Effector memory CD8-positive, alpha-beta T cell (primary cell): Measurements from ENCODE around the gene IL15.
"Not testable (repeated sequence)": the region's sequence is repeated elsewhere in the genome, so short reads cannot be mapped to it uniquely, and the experiment has no call there.

Experiments used
- ATAC-seq: fragments of 150-1000 bp; cut with Tn5 transposase; replicated peaks from 2 replicates; pipeline ENCODE4 v1.10.0; 2021; ENCODE audit warnings: mild to moderate bottlenecking, moderate library complexity
- DNase-seq, 3 experiments: peaks; one replicate each; pipeline ENCODE4 v3.0.0; 2021
- H3K27ac Mint-ChIP-seq, 2 donors: one replicate each; pipeline ENCODE4 v1.8.0; 2022; ENCODE audit warnings: mild to moderate bottlenecking in 2 of 2, mixed read lengths in 2 of 2, moderate library complexity in 2 of 2
- H3K27me3 Mint-ChIP-seq, 2 donors: one replicate each; pipeline ENCODE4 v1.8.0; 2022; ENCODE audit warnings: mixed read lengths in 2 of 2
- H3K36me3 Mint-ChIP-seq: one replicate; pipeline ENCODE4 v1.8.0; 2022; ENCODE audit warnings: mild to moderate bottlenecking, moderate library complexity, mixed read lengths; ENCODE audit not compliant: insufficient read depth
- H3K4me1 Mint-ChIP-seq, 2 donors: one replicate each; pipeline ENCODE4 v1.8.0; 2022; ENCODE audit warnings: low read depth in 2 of 2, mixed read lengths in 2 of 2
- H3K4me3 Mint-ChIP-seq, 2 donors: one replicate each; pipeline ENCODE4 v1.8.0; 2022; ENCODE audit warnings: mild to moderate bottlenecking in 2 of 2, mixed read lengths in 2 of 2, moderate library complexity in 2 of 2
- H3K9me3 Mint-ChIP-seq, 2 donors: one replicate each; pipeline ENCODE4 v1.8.0; 2022; ENCODE audit warnings: mixed read lengths in 2 of 2

Gene IL15

GRCh38 chr4:141724646-141725045 is 88.3 kb downstream of the IL15 start:
- no peaks in the 10 kb centered on the region for H3K27me3 Mint-ChIP-seq
- no peaks in the 10 kb centered on the region for H3K9me3 Mint-ChIP-seq
- H3K4me3 Mint-ChIP-seq, result no peak overlapping the region
- H3K4me1 Mint-ChIP-seq, result peaks cover 0 to under 1% of the 10 kb centered on the region in 2 donors
- ATAC-seq, result no peak
- DNase-seq, result no peak
- H3K27ac Mint-ChIP-seq, result peak overlapping the region in 1 of 2 donors; percentile 3
- H3K36me3 Mint-ChIP-seq, result peaks cover 26% of the 10 kb centered on the region

- H3K27me3 Mint-ChIP-seq, result no peaks in the 10 kb centered on the region
- H3K4me1 Mint-ChIP-seq, result no peaks in the 10 kb centered on the region
- H3K27ac Mint-ChIP-seq, result no peak overlapping the region
- no peak for DNase-seq
- H3K9me3 Mint-ChIP-seq, result no peaks in the 10 kb centered on the region
- no peak overlapping the region for H3K4me3 Mint-ChIP-seq
- ATAC-seq, result no peak
- H3K36me3 Mint-ChIP-seq, result peaks cover 14% of the 10 kb centered on the region
These were observed 91.0 kb downstream of the IL15 start for GRCh38 chr4:141727420-141727819.

- Mint-ChIP-seq H3K36me3 (peaks cover 11% of the 10 kb centered on the region), H3K4me1 (no peaks in the 10 kb centered on the region), H3K9me3 (no peaks in the 10 kb centered on the region), H3K27ac (no peak overlapping the region), H3K4me3 (no peak overlapping the region), H3K27me3 (no peaks in the 10 kb centered on the region)
- no peak for DNase-seq
- no peak for ATAC-seq
These were observed 94.4 kb downstream of the IL15 start for GRCh38 chr4:141730805-141731204.

DNA sequence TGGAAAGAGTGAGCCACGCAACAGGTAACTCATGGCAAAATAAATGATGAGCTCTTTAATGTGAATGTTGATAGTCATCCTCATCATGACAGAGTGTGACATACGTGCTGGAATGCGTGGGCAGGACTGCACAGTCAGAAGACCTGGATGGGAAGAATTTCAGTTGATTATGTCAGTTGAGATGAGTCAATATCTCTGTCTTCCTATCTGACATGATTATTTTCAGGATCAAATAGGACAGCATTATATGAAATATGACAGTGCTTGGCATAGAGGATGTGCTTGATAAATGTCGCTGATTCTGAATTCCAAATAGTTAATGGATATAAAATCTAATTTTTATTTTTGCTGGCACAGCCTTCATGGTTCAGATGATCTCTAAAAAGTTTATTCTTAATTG is 95.1 kb downstream of the IL15 start:
- Mint-ChIP-seq H3K27me3 (no peaks in the 10 kb centered on the region), H3K27ac (no peak overlapping the region), H3K4me3 (no peak overlapping the region), H3K9me3 (no peaks in the 10 kb centered on the region), H3K4me1 (no peaks in the 10 kb centered on the region), H3K36me3 (peaks cover 11% of the 10 kb centered on the region)
- DNase-seq (no peak), ATAC-seq (no peak)

DNA sequence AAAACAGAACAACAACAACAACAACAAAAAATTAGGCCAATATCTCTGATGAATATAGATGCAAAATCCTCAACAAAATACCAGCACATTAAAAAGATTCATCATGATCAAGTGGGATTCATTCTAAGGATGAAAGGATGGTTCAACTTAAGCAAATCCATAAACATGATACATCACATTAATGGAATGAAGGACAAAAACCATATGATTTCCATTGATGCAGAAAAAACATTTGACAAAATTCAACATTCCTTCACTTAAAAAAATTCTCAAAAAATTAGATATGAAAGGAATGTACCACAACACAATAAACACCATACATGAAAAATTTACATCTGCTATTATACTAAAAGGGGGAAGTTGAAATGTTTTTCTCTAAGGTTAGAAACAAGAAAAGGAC is 103.3 kb downstream of the IL15 start:
- Mint-ChIP-seq H3K9me3 (peaks cover 4 to 41% of the 10 kb centered on the region in 2 donors), H3K36me3 (no peaks in the 10 kb centered on the region), H3K27ac (no peak overlapping the region), H3K4me1 (no peaks in the 10 kb centered on the region), H3K4me3 (no peak overlapping the region), H3K27me3 (no peaks in the 10 kb centered on the region)
- no peak for ATAC-seq
- no peak for DNase-seq

DNA sequence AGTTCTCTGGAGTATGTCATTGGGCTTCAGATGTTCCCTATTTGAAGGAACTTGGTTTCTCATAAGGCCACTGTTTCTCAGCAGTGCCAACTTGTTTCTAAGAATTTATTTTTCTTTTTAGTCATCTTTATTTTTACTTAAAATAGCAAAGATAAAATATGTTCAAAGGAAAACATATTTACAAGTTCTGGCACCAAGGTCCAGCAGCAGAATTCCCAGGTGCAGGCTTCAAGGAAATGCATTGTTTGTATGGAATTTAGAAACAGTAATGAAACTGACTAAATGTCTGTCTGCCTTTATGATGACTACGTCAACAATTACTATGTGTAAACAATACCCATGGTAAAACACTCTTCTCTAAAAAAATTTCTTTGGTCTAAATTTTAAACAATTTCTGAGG is 109.6 kb downstream of the IL15 start:
- Mint-ChIP-seq H3K9me3 (peaks cover 4 to 11% of the 10 kb centered on the region in 2 donors), H3K4me1 (no peaks in the 10 kb centered on the region), H3K27ac (no peak overlapping the region), H3K36me3 (no peaks in the 10 kb centered on the region), H3K27me3 (peaks cover 9 to 17% of the 10 kb centered on the region in 2 donors), H3K4me3 (no peak overlapping the region)
- DNase-seq (no peak), ATAC-seq (no peak)

GRCh38 chr4:141751806-141752205 is 115.4 kb downstream of the IL15 start:
- not testable (repeated sequence) for DNase-seq, H3K27ac Mint-ChIP-seq, H3K36me3 Mint-ChIP-seq, H3K4me1 Mint-ChIP-seq, H3K4me3 Mint-ChIP-seq, ATAC-seq, H3K9me3 Mint-ChIP-seq
- peaks cover 9 to 11% of the 10 kb centered on the region in 2 donors for H3K27me3 Mint-ChIP-seq

- Mint-ChIP-seq H3K27ac (no peak overlapping the region), H3K27me3 (no peaks in the 10 kb centered on the region), H3K9me3 (no peaks in the 10 kb centered on the region), H3K36me3 (no peaks in the 10 kb centered on the region), H3K4me3 (no peak overlapping the region), H3K4me1 (no peaks in the 10 kb centered on the region)
- no peak for DNase-seq
- ATAC-seq, result no peak
These were observed 120.9 kb downstream of the IL15 start for GRCh38 chr4:141757287-141757686.

DNA sequence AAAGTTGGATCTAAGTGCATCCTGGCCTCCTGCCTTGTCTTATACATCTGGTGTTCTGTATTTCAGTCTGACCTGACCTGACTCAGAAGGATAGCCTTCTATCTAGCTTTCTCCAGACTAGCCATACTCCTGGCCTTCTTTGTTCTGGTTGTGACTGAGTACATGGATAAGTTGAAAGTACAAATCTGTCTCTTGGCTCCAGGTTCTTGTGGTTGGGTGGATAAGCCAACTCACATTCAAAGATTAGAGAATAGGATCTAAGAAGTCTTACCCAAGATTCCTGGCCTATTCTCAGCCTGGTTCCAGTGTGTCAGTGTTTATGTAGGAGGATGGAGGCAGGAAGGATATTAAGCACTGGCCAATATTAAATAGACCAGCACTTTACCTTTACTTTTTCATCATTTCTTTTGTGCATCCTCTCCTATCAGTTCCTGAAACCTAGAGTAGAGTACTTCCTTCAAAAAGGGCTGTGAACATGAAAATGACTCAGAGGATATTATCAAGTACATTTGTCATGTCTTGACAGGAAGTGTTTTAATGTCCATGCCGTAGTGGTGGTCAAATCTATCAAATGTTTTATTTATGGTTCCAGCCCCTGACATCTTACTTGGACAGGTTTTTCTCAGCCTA is 123.5 kb downstream of the IL15 start:
- no peak for ATAC-seq

DNA sequence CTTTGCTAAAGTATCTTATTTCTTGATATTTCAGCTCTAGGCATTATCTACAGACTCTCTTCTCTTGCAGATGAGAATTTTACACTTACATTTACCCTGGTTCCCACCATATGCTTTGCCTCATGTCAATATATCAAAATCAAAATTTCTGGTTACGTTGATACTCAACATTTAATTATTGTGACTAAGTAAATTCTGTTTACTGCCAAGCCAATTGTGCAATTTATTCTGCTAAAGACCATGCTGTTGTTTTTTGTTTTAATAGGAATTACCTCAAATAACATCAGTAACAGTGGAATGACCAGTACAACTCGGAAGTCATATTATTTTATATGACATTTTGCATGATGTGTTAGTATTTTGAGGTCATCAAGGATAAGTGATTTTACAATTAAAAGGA is 125.5 kb downstream of the IL15 start:
- H3K27ac Mint-ChIP-seq, result no peak overlapping the region
- H3K36me3 Mint-ChIP-seq, result peaks cover 3% of the 10 kb centered on the region
- no peak for DNase-seq
- no peaks in the 10 kb centered on the region for H3K27me3 Mint-ChIP-seq
- no peaks in the 10 kb centered on the region for H3K9me3 Mint-ChIP-seq
- no peaks in the 10 kb centered on the region for H3K4me1 Mint-ChIP-seq
- no peak overlapping the region for H3K4me3 Mint-ChIP-seq
- ATAC-seq, result no peak

More for the DNA sequence above, 123.5 kb downstream of the IL15 start:
- no peaks in the 10 kb centered on the region for H3K27me3 Mint-ChIP-seq
- H3K9me3 Mint-ChIP-seq, result no peaks in the 10 kb centered on the region
- no peak overlapping the region for H3K27ac Mint-ChIP-seq
- no peaks in the 10 kb centered on the region for H3K4me1 Mint-ChIP-seq
- DNase-seq, result no peak
- H3K4me3 Mint-ChIP-seq, result no peak overlapping the region
- peaks cover 3% of the 10 kb centered on the region for H3K36me3 Mint-ChIP-seq

- H3K27ac Mint-ChIP-seq, result no peak overlapping the region
- DNase-seq (no peak), ATAC-seq (no peak)
- H3K4me1 Mint-ChIP-seq, result no peaks in the 10 kb centered on the region
- no peaks in the 10 kb centered on the region for H3K27me3 Mint-ChIP-seq
- no peak overlapping the region for H3K4me3 Mint-ChIP-seq
- peaks cover 3% of the 10 kb centered on the region for H3K36me3 Mint-ChIP-seq
- no peaks in the 10 kb centered on the region for H3K9me3 Mint-ChIP-seq
These were observed 127.0 kb downstream of the IL15 start for GRCh38 chr4:141763374-141763773.

DNA sequence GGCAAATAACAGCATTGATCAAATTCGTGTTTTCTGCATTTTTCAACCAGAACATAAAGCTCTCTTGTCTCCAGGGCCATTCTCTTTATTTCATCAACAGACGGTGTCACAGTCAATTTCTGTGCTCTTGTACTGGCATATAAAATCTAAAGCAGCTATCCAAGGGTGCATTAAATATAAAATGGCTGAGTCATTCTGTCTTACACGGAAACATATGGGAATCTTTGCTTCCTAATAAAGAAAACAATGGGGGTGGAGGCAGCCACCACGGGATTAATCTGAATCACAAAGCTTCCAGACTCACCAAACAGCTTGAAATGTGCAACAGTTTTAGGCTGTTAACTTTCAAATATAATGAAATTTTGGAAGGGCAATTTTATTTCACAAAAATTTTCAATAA is 132.6 kb downstream of the IL15 start:
- Mint-ChIP-seq H3K4me3 (no peak overlapping the region), H3K4me1 (peaks cover 9 to 11% of the 10 kb centered on the region in 2 donors), H3K36me3 (peaks cover 3% of the 10 kb centered on the region), H3K9me3 (no peaks in the 10 kb centered on the region), H3K27me3 (no peaks in the 10 kb centered on the region), H3K27ac (no peak overlapping the region)
- DNase-seq (no peak), ATAC-seq (no peak)

GRCh38 chr4:141771889-141772830 is 135.8 kb downstream of the IL15 start:
- peak; percentile 65 for ATAC-seq
- H3K4me3 Mint-ChIP-seq, result peak overlapping the region; percentile 8 to 23
- no peaks in the 10 kb centered on the region for H3K9me3 Mint-ChIP-seq
- peaks cover 9 to 11% of the 10 kb centered on the region in 2 donors for H3K4me1 Mint-ChIP-seq
- peaks cover 9 to 10% of the 10 kb centered on the region in 2 donors for H3K27me3 Mint-ChIP-seq
- no peak for DNase-seq
- H3K27ac Mint-ChIP-seq, result peak overlapping the region; percentile 39 to 89
- H3K36me3 Mint-ChIP-seq, result peaks cover 3% of the 10 kb centered on the region

DNA sequence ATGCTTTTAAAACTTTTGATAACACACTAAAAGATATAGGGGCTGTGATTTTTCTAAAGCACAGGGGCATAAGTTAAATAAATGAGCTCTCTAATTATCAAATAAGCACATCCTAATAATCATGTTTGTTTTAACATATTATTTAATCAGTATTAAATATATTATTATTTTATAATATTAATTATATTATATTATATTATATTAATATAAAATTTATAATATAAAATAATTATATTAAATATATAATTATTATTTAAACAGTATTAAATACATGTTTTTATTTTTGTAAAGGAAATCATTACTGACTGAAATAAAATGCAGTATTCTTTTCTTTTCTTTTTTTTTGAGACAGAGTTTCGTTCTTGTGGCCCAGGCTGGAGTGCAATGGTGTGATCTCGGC is 136.5 kb downstream of the IL15 start:
- Mint-ChIP-seq H3K36me3 (peaks cover 3% of the 10 kb centered on the region), H3K4me1 (peaks cover 9 to 11% of the 10 kb centered on the region in 2 donors), H3K4me3 (peak overlapping the region; percentile 8 to 23), H3K9me3 (no peaks in the 10 kb centered on the region), H3K27me3 (peaks cover 9 to 10% of the 10 kb centered on the region in 2 donors), H3K27ac (peak overlapping the region; percentile 39 to 89)
- no peak for ATAC-seq
- no peak for DNase-seq
